Measurements from ENCODE around the gene IQCM.

The IQCM gene

GRCh38 chr4:149815743-149816142, at the start of gene IQCM:
Gene IQCM, minus strand, starts transcription at chr4:149815843. Its CDS starts 73,152 bp downstream, at chr4:149742691.
- DNase-seq: no peak

DNA sequence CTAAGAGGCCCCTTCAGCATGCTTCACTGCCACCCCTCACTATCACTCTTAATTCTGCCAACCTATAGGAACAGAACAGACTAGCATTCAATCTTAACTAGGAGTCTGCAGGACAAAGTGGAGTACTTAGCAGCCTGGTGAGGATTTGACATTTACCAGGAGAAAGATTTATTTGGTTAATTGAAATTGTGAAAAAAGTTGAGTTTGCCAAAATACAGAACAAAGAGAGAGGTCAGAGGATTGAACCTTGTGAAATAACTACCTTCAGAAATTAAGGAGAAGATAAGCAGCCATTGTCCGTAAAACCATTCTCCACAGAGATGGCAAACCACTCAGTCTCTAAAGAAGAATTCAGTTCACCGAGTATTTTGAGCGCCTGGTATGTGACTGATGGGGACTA, 41.8 kb upstream of the IQCM start:
- no peak for DNase-seq

GRCh38 chr4:149845743-149846142, 30.1 kb upstream of the IQCM start:
- no peak for DNase-seq

DNA sequence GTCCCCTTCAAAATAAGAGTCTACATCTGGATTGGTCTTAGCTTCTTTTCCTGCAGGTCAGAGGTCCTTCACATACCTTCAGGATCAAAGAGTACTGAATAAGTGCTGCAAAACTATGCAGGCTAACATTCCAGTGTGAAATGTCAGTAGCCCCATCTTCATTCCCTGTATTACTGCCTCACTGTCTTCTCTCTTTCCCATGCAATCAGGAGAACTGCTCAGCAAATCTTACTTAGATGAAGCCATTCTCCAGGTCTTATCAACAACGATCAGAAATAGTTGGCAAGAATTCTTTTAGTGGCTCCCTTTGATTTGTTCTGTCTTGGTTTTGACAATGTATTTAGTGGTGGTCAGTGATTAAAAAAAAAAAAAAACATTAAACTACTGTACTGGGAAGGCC, 26.0 kb upstream of the IQCM start:
- DNase-seq: no peak

GRCh38 chr4:149838036-149838435, 22.4 kb upstream of the IQCM start:
- DNase-seq: no peak

- no peak for DNase-seq
These were observed 20.9 kb upstream of the IQCM start for GRCh38 chr4:149836546-149836945.

DNA sequence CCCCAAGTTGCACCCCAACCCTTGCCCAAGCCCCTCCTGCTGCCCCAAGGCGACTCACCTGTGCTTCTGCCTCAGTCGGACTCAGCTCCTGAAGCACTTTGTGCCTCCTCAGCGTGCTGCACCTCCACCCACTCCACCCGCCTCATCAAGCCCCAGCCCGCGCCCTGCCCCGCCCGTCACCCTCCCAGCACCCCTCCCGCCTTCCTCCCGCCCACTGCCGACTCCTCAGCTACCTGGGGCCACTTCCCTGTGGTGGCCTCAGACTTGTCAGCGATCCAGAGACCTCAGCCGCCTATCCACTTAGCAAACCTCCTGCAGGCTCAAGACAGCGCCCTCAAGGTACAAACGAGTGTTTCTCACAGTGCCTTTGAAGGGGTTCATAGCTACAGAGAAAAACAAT, 19.6 kb upstream of the IQCM start:
- DNase-seq: no peak

GRCh38 chr4:149831656-149832208, 16.1 kb upstream of the IQCM start:
- DNase-seq: no peak

DNA sequence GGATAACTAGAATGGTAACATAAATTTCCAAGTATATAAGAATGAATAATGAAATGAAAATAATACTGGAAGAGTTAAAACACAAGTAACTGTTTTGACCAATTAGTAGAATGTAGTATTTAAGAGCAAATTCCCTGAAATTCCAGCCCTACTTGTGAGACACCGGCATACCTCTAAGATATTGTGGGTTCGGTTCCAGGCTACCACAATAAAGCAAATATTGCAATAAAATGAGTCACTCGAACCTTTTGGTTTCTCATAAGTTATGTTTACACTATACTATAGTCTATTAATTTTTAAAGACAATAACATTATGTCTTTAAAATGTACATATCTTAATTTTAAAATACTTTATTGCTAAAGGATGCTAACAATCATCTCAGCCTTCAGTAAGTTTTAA, 15.2 kb upstream of the IQCM start:
- no peak for DNase-seq

DNA sequence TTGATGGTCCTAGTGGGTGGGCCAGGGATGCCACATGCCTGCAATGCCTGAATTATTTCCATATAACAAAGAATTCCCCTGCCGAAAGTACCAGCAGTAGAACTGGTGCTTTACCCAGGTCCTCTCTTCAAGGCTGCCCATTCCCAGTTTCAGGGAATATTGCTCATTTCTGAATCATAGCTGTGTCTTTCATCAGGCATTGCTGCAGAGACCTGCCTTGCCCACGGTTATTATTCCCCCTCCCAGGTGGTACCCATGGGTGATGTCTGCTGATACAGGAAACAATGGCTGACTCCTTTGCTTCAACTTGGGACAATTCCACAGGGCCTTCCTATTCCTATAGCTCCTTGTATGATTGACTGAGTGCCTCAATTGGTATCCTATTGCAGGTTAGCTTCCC, 9.7 kb upstream of the IQCM start:
- DNase-seq: no peak

DNA sequence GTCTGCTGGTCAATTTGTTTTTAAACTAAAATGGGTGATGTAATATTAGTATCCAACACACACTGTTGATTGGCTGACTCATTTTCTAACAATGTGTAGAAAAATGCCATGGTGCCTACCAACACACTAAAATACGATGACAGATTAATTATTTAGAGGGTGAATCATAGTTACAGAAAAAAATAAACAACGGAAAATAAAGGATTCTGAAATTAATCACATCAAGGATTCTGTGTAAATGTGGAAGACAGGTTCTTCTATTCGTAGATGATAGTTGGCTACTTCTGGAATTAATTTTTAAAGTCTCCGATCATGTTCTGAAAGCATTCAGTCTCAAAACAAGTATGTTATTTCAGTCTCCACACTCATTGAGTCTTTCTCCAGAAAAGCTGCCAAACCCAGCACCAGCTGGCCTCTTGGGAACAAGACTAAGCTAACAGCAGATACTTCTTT, 8.2 kb upstream of the IQCM start:
- no peak for DNase-seq

DNA sequence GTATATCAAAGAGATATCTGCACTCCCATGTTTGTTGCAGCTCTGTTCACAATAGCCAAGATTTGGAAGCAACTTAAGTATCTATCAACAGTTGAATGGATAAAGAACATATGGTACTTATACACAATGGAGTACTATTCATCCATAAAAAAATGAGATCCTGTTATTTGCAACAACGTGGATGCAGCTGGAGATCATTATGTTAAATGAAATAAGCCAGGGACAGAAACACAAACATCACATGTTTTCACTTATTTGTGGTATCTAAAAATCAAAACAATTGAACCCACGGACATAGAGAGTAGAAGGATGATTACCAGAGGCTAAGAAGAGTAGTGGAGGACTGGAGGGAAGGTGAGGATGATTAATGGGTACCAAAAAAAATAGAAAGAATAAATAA, 14.2 kb downstream of the IQCM start:
- no peak for DNase-seq

- no peak for DNase-seq
These were observed 16.1 kb downstream of the IQCM start for GRCh38 chr4:149799546-149799945.

DNA sequence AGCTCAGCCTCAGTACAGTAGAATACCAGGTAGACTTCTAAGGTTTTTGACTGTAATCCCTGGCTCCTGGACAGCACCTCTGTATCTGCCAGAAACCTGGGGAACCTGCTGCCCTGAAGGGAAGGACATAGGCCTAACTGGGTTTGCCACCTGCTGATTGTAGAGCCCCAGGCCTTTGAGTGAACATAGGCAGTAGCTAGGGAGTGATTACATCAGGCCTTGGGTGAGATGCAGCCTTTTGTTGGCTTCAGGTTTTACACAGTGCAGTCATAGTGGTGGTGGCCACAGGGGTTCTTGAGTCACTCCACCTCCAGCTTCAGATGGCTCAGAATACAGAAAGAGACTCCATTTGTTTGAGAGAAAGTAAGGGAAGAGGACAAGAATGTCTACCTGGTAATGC, 19.3 kb downstream of the IQCM start:
- no peak for DNase-seq

- DNase-seq: no peak
These were observed 20.4 kb downstream of the IQCM start for GRCh38 chr4:149795256-149795655.

- DNase-seq: no peak
These were observed 21.3 kb downstream of the IQCM start for GRCh38 chr4:149794352-149794751.

GRCh38 chr4:149793459-149793858, 22.2 kb downstream of the IQCM start:
- no peak for DNase-seq

GRCh38 chr4:149791851-149792250, 23.8 kb downstream of the IQCM start:
- DNase-seq: no peak

DNA sequence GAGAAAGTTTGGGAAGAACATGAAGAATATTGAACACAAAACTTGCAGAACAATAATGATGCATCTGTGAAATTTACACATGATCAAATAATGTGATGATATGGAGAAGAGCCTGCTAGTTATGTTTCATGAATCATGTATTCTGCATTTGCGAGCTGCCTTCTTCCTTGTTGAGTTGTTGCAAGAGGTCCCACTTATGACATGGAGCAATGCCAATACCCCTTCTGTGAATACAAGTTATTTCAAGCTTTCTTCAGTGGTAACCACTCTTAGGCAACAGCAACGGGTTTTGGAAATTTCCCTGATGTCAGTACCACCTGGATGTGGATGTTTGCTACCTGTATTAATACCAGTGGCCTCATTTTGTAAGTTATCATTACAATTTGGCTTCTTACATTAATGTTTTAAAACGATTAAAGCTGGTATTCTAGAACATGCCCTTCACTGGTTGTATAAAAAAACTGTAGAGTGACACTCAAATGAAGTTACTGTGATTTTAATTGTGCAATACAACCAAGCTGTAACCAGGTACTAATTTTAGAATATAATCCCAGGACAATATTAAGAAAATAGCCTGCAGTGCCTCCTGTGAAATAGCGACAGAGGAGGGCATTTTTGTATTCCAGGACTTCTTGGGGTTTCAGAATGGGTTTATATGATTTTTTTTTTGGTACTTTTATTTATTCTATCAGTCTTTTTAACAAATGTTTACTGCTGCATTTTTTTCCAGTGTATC, 25.3 kb downstream of the IQCM start:
- no peak for DNase-seq

DNA sequence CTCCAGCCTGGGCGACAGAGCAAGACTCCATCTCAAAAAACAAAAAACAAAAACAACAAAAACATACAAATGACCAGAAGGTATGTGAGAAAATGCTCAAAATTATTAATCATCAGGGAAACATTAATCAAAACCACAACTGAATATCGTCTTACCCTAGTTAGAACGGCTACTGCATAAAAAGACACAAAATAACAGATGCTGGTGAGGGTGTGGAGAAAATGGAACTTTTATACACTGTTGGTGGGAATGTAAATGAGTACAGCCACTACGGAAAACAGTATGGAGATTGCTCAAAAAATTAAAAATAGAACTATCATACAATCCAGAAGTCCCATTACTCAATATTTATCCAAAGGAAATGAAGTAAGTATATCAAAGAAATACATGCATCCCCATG, 27.3 kb downstream of the IQCM start:
- no peak for DNase-seq

DNA sequence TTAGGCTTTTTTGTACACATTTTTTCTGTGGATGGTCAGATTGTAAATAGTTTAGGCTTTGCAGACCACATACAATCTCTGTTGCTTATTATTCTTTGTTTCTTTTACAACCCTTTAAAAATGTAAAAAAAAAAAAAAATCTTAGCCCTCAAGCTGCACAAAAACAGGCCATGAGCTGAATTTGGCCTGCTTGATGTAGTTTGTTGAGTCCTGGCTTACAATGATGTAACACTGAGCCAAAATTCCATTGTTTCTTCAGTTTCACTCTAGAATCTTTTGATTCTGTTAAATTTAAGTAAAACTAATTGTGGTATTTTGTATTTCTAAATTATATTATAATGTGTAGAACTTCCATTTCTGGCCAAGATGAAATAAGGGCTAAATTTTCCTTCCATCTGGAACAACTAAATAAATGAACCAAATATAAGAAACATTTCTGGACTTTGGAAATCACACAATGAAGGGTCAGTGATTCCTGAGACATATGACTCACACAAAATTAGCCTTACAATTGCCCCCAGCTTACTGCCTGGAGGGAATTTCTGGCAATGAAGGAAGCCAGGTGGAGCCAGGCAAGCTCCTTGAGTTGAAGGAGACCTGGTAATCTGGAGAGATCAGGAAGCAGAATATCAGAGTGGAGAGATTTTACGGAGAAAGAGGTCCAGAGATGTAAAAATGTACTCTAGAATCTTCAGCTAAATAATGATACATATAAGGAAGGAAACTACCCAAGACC, 29.8 kb downstream of the IQCM start:
- DNase-seq: no peak

- DNase-seq: no peak
These were observed 31.6 kb downstream of the IQCM start for GRCh38 chr4:149784018-149784417.

GRCh38 chr4:149781150-149781549, 34.5 kb downstream of the IQCM start:
- no peak for DNase-seq

DNA sequence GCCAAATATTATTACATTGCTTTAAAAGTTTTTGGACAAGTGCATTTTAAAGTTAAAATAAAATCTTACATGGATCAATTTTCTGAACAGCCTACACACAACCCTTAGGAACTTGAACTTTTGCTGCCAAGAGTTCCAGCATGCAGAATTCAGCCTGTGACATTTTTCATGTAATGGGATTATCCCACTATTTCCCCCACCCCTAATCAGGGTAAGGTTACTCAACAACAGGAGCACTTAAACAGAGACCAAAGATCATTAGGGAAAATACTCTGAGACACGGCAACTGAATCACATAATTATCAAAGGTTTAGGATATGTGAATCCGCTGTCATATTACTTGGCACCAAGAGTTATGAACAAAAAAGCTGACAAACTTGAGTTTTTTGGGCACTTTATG, 47.2 kb downstream of the IQCM start:
- DNase-seq: no peak
